Muscle of back (tissue), 11 donors: ENCODE data around the gene RAE1. TPM values are rescaled to one million over a fixed set of nuclear protein-coding genes. Genes with fewer than 3 reads are reported as not detected.
"Not testable (repeated sequence)": the region's sequence is repeated elsewhere in the genome, so short reads cannot be mapped to it uniquely, and the experiment has no call there.

Experiments used
- DNase-seq, 3 donors: peaks; one replicate each; pipeline versions ENCODE4 v3.0.0 to v3.0.0-alpha.2; 2013
- polyA plus RNA-seq, 10 donors: library from polyadenylated mRNA; unstranded; fragments of 120-200 nt; gene quantifications; one replicate each; pipeline ENCODE4 v1.2.1, GENCODE V29; 2013; ENCODE audit not compliant: insufficient read length in 10 of 10

Gene RAE1
- polyA plus RNA-seq, 10 donors, result 21.7 to 31.5 (median 26.5) TPM

DNA sequence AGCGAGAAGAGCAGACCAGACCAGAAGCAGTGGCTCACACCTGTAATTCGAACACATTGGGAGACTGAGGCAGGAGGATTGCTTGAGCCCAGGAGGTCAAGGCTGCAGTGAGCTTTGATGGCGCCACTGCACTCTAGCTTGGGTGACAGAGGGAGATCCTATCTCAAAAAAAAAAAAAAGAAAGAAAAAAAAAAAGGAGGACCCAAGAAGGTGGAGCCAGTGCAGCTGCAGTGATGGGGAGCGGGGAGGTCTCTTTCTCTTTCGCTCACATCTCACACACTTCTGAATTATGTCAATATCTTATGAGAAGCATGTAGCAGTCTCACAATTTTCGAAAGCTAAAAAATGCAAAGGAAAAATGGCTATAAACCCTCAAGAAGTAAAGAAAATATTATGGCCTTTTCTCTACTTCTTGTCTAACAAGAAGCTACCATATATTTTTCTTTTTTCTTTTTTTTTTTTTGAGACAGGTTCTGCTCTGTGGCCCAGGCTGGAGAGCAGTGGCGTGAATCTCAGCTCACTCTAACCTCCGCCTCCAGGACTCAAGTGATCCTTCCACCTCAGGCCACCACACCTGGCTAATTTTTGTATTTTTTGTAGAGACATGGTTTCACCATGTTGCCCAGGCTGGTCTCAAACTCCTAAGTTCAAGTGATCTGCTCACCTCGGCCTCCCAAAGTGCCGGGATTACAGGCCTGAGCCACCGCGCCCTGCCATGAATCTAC, 25.3 kb upstream of the RAE1 start:
- DNase-seq, result no peak

DNA sequence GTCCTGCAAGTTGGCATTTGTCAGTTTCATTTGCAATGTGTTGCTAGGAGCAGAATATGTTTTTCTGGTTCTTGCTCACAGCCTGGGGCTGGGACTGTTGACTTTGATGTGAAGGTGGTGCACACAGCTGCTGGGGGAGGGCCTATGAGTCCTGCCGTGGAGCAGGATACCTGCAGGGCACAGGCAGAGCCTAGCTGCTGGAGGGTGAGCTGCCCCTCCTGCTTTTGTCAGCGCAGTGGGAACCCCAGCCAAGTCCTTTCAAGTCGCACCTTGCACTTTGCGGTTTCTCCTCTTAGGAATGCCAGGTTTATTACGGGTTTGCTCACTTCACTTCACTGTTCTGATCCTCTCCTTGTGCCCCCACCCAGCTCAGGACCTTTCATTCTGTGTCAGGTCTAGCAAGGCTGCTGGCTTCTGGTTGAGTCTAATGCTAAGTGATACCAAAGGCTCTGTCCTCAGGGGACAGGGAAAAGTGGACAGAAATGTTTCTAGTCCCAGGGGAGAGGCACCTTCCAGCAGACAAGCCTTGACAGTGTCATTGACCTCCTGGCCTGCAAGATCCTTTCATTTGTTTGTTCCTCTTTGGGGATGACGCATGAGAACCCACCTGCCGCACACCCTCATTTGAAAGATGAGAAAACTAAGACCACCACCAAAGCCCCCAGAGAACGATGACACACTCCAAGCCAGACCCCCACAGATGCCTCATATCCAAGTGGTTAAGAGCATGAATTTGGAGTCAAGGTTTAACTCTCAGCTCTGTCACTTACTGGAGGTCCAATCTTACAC, 24.2 kb upstream of the RAE1 start:
- DNase-seq, result no peak

DNA sequence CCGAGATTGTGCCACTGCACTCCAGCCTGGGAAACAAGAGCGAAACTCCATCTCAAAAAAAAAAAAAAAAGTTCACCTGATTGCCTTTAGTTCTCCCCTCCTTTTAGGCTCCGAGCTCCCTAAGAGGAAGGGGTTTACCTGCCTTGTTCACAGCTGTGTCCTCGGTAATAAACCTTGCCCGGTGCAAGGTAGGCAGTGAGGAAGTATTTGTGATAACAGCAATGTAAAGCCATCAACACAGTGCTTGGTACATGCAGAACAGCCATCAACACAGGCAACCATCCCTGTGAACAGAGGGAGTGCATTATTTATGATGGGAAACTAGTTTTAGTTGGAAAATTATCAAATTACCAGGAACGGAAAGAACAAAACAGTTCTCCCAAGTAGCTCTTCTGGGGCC, 23.2 kb upstream of the RAE1 start:
- DNase-seq, result no peak

DNA sequence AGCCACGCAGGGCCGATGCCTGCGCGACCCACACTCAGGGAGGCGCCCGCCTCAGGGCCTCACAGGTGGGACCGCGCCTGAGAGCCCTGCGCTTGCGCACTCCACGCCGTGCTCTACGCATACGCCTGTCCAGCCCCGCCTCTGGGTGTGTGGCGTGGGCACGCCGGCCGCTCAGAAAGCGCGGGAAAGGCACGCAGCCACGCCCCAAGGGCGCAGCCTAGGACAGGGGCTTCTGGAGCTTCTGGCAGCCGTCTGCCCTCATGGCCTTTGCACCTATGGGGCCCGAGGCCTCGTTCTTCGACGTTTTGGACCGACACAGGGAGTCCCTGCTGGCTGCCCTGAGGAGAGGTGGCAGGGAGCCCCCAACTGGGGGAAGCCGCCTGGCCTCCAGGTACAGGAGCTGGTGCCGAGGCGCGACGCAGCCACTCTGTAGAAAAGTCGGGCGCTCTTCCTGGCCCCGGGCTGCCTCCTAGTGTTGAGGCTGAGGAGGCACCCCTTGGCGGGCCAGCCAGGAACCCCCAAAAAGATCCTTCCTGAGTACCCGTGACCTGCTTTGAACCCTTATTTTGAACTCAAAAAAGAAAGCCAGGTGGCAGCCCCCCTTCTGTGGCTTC, 21.3 kb upstream of the RAE1 start, which contains the start of gene SPO11:
Gene SPO11, plus strand, starts transcription at position 196 of the 614 bp plus-strand sequence. Its CDS starts 65 bp downstream, at position 261.
- no peak for DNase-seq

DNA sequence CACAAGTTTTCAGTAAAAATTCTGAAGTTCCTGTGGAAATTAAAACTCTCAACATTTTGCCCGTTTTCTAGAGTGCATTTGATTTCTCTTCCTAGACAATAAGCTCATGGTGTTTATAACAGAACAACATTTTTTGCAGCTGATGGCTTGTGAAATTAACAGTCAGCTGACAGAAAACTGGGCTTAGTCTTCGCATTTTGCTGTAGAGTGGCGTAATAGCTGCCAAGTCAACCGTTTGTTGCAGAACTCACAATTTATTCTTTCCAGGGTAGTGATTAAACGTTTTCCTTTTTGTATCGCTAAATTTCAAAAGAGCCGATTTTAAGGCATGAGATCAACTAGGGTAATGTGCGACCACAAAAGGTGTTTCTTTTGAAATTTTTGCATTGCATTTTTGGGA, 20.1 kb upstream of the RAE1 start:
- DNase-seq, result no peak

DNA sequence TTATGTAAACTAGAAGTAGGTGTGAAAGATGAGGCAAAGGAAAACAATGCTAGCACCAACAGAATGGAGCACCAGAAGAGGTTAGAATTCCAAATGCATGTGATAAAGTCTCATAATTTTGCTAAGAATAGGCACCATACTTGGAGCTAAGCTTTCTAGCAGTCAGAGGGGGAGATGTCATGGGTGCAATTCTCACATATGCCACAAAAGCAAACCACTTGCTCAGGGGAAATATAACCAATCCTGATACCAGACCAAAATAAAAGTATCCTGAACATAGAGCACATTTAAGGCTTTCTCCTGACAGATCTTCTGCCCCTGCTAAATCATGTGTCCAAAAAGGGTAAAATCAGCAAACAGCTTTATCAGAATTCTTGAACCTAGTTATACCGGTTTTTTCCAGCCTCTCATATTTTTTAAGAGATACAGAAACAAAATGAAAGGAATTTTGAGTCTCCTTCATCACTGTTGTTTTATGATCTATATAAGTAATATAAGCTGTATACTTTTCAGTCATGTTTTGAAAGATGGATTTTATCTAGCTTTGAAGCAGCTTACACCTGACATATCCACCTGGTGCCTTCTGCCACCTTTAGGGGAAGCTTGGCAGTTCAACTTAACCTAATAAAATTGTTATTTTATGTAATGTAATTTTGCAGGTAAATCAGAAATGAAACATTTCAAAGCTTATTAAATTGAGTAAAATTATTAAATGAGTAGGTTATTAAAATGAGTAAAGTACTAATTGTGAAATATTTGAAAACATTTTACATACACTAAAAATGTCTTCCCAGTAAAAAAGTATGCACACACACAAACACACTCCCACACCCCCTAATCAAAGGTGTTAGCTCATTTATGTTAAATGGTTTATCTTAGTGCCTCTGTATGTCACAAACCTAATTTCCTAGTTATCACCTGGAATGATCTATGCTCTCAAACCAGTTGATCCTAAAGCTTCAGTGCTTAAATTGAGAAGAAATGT, 18.7 kb upstream of the RAE1 start:
- DNase-seq, result no peak

DNA sequence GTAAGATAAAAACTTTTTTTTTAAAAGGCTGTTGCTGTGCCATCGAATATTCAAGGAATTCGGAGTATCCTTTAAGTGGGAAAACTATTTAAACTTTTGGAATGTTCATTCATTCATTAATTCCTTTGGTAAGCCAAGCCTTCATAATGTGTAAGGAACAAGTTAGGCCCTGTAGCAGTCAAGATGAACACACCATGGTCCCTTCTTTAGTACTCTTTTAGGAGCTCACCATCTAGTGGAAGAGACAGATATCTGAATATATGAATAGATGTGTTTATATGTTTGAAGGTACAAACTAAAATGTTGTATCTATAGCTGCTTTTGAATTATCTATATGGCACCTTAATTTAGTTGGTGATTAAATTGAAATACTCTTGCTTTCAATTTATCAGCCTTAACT, 15.7 kb upstream of the RAE1 start:
- peak in 1 of 3 donors; percentile 36 for DNase-seq

DNA sequence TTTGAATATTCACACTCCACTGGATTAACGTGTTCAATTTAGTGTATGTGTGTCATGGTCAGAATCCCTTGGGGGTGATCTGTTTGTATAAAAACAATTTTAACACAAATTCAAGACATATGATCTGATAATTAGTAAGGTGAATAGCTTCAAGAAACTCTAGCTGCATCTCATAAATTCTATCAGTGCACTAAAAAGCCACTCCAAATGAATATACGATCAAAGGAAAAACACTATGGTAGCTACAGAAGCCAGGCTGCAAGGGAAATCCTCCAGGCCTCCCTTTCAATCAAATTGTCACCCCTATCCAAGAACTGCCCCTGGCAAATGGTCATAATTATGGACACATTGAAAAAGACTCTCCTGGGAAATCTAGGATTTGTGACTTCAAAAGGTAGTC, 9.4 kb upstream of the RAE1 start:
- DNase-seq, result no peak

DNA sequence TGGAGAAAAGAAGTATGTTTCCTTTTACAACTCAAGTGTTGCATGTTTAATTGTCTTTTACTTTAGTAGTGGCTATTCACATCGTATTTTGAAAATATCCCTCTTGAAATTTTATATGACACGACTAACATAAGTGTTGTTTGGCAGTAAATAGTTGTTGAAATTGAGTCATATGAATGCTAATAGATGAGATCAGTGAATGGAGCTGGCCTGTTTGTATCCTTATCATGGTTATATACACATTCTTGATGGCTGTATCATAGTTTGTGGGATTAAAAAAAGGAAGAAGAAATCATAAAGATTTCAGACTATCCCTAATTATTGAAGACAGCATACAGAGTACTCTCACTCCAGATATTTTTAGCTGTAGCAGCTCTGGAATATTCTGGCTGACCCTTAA, 8.2 kb upstream of the RAE1 start:
- DNase-seq, result no peak

DNA sequence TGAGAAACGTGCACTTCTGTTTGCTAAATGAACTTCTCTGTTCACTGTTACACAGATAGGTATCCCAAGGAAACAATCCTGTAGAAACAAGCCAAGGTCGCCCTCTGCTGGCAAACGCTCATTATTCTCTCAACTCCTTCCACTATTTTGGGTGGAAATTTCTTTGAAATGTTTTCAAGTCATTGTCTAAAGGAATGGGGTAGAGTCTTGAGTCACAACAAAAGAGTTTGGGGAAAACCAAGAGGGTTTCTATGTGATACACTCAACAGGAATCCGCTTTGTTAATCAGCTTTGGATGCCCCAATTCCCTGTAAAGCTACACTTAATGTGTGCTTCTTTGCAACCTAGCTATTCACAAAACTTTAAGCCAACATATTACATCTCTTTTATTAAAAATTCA, 4.6 kb upstream of the RAE1 start:
- peak; percentile 64 to 82 (median 77) for DNase-seq

DNA sequence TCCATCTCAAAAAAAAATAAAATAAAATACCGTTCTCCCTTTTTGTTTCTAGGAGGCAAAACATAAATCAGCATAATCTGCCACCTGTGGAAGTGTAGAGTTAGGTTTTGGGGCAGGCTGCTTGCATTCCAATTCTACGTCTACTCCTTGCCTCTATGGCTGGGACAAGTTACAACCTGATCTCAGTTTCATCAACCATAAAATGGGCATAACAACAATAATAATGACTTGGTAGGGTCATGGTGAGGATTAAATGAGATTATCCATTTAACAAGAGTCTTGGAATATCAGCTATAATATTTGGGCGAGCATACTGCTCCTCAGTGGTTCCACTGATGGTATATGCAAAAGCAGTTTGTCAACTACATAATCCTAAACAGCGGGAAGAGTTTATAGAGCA, 3.7 kb upstream of the RAE1 start:
- no peak for DNase-seq

DNA sequence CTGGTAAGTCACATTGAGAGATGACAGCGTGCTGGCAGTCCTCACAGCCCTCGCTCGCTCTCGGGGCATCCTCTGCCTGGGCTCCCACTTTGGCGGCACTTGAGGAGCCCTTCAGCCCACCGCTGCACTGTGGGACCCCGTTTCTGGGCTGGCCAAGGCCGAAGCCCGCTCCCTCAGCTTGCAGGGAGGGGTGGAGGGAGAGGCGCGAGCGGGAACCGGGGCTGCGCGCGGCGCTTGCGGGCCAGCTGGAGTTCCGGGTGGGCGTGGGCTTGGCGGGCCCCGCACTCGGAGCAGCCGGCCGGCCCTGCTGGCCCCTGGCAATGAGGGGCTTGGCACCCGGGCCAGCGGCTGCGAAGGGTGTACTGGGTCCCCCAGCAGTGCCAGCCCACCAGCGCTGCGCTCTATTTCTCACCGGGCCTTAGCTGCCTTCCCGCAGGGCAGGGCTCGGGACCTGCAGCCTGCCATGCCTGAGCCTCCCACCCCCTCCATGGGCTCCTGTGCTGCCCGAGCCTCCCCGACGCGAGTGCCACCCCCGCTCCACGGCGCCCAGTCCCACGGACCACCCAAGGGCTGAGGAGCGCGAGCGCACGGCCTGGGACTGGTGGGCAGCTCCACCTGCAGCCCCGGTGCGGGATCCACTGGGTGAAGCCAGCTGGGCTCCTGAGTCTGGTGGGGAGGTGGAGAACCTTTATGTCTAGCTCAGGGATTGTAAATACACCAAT, 2.7 kb upstream of the RAE1 start:
- not testable (repeated sequence) for DNase-seq

DNA sequence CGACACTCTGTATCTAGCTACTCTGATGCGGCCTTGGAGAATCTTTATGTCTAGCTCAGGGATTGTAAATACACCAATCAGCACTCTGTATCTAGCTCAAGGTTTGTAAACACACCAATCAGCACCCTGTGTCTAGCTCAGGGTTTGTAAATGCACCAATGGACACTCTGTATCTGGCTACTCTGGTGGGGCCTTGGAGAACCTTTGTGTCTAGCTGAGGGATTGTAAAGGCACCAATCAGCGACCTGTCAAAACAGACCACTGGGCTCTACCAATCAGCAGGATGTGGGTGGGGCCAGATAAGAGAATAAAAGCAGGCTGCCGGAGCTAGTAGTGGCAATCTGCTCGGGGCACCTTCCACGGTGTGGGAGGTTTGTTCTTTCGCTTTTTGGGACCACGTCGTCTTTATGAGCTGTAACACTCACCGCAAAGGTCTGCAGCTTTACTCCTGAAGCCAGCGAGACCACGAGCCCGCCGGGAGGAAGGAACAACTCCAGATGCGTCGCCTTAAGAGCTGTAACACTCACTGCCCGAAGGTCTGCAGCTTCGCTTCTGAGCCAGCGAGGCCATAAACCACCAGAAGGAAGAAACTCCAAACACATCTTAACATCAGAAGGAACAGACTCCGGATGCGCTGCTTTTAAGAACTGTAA, 2.0 kb upstream of the RAE1 start:
- not testable (repeated sequence) for DNase-seq

DNA sequence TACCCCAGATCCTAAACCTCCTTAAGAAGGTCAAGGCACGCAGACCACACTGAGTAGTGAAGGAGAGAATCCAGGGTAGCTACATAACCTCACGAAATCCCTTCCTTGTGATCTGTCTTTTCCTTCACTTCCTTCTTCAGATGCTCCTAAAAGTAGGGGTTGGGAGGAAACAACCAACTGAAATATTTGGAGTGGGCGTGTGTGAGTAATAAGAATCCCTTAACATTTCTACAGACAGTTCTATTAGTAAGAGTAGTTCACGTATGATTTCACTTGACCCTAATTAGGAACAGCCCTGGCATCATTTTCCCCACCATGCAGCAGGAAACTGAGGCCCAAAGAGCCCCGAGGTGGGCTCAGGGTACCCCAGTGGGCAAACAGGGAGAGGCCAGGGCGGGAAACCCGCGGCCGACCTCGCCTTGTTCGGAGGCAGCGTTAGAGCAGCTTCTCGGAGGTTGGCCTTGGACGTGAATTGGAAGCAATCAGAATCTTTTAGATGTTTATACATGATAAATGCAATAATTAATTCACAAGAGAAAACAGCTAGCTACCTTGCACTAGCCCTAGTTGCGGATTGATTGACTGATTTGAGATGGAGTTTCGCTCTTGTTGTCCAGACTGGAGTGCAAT, 859 bp upstream of the RAE1 start:
- DNase-seq, result peak in 1 of 3 donors; percentile 38

DNA sequence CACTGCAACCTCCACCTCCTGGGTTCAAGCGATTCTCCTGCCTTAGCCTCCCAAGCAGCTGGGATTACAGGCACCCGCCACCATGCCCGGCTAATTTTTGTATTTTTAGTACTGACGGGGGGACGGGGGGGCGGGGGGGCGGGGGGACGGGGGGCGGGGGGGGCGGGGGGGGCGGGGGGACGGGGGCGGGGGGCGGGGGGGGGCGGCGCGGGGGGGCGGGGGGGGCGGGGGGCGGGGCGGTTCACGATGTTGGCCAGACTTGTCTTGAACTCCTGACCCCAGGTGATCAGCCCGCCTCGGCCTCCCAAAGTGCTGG, 371 bp upstream of the RAE1 start:
- not testable (repeated sequence) for DNase-seq

DNA sequence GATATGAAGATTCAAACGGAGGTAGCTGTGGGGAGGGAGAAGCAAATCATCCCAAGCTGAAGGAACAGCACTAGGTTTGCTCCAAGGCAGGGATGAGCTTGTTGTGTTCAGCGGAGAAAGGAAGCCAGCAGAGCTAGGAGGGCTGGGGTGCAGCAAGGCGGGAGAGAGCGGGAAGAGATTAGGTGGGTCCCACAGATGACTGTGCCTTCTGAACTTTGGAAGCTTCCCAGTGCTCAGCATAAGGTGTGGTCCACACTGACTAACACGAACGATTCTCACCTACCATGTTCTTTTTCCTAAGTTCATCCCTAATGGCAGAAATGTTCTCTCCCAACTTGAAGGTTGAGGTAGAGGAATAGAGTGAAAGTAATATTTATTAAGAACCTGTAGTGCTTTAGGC, 1.2 kb downstream of the RAE1 start:
- DNase-seq, result no peak

DNA sequence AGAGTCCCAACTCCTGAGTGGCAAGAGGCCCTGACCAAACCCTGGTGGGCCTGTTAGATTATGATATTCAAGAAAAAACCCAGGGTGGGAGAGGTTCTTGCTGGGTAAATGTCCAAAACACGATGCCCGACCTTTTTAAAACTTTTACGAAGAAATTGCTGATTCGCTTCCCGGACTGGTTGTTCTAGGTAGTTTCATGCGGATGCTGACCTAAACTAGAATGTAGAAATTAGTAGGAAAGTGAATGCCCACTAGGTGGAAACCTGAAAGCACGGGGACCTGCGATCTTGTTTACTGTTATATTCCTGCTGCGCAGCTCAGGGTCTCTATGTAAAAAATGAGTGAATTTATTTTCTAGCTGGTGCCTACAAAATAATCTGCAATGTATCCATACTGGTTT, 2.3 kb downstream of the RAE1 start:
- DNase-seq, result no peak

DNA sequence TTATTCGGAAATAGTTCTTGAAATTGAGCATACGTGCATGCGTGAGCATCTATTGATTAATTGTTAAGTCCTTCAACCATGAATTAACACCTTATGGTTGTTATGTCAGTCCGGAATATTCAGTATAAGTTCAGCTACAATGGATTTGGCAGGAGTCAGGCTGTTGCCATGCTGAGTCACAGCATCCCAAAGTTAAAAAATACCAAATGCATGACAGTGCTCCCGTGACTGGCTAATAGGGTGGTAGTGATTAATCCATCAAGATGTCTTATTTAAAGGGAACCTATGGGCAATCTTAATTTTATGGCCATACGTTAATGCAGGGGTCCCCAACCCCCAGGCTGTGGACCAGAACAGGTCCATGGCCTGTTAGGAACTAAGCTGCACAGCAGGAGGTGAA, 10.5 kb downstream of the RAE1 start:
- DNase-seq, result peak in 1 of 3 donors; percentile 54

DNA sequence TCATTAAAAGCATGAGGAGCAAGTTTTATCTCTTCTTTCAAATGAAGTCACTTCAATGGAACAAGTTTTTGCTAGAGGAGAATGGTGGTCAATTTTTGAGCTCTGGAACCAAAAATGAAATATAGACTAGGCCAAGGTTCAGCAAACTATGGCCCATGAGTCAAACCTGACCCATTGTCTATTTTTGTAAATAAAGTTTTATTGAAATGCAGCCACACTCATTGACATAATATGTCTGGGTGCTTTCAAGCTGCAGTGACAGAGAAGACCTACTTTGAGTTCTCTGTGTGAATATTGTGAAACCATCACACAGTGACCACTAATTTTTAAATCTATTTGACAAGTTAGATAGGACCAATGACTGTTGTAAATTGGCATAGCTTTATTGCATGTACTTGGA, 13.4 kb downstream of the RAE1 start:
- DNase-seq, result no peak

DNA sequence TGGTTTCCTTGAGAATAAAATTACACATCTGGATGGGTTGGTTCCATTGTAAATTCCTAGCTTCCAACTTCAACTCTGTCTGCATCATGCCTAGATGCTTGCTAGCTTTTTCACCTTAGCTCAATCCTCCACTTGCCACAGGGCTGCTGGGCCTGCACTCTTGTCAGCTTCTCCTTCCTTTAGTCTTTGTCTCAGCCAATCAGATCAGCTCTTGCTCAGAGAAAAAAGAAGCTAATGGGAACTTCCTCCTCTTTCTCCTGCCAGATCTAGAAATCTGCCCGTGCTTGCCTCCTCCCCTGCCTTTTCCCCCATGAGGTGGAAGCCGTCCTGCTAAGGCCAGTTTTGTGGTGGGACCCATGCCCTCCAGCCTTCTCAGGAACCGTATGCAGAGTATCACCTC, 18.5 kb downstream of the RAE1 start:
- no peak for DNase-seq
